HG03060 (cell line): ENCODE results near the gene CSF1R.
"Not testable (repeated sequence)": the region's sequence is repeated elsewhere in the genome, so short reads cannot be mapped to it uniquely, and the experiment has no call there.

Source experiments
- ATAC-seq: cut with Tn5 transposase; IDR thresholded peaks from one replicate; pipeline ENCODE4 v1.9.1; 2021; ENCODE audit warnings: low read depth, moderate number of reproducible peaks; ENCODE audit not compliant: unreplicated experiment

The CSF1R gene

DNA sequence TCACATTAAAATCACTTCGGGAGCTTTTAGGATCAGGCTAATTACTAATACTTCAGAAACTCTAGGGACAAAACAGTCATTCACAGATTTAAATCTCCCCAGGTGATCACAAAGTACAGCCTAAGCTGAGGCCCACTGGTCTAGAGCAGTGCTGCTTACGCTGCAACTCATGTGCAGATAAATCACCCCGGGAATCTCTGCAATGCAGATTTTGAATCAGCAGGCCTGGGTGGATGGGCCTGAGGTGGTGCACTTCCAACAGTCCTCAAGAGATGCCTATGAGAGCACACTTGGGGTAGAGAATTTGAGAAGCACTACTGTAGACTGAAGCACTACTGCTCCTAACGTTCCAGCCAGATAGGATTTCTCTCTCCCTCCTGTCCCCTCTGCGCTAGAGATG is 28.4 kb downstream of the CSF1R start:
- no peak for ATAC-seq

DNA sequence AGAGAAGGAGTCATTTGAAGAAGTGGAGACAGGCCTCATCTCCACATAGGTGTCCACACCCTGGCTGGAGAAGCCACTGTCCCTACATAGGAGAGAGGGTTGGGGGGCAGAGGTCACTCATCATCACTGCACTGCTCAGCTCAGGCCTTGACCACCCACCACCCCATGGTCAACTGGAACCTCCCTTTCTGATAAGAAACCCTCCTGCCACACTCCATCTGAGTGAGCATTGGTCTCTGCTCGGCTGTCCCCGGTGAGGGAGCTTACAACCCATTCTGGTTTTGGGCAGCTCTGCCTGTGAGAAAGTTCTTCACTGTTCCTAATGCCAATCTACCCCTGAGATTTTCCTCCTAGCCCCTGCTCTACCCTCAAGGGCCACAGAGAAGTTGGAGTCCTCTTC is 28.8 kb downstream of the CSF1R start:
- no peak for ATAC-seq

DNA sequence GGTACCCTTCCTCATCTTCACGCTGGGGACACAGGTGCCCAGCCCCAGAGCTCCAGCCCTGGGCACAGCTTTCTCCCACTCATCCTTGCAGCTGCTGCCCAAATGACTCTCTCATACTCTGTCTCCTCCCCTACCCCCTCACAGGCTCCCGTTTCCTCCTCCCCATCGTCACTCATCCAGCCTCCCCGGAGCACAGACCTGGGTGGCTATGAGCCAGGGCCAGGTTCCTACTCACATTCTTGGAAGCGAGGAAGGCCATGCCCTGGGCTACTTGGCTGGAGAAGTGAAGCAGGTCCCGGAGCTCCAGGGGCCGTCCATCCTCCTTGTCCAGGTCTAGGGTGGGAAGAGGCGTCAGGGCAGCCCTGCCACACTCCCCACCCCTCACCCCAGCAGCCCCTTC is 29.3 kb downstream of the CSF1R start:
- ATAC-seq = no peak

DNA sequence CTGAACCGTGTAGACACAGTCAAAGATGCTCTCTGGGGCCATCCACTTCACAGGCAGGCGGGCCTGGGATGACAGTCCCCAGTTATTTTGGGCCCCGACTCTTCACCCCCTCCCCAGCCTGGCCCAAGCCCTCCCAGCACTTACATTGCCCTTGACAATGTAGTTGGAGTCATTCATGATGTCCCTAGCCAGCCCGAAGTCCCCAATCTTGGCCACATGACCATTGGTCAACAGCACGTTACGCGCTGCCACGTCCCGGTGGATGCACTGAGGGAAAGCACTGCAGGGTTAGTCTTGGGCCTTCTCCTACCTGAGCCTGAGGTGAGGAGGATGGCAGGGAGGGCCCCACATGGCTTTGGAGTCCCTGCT is 30.3 kb downstream of the CSF1R start:
- no peak for ATAC-seq

DNA sequence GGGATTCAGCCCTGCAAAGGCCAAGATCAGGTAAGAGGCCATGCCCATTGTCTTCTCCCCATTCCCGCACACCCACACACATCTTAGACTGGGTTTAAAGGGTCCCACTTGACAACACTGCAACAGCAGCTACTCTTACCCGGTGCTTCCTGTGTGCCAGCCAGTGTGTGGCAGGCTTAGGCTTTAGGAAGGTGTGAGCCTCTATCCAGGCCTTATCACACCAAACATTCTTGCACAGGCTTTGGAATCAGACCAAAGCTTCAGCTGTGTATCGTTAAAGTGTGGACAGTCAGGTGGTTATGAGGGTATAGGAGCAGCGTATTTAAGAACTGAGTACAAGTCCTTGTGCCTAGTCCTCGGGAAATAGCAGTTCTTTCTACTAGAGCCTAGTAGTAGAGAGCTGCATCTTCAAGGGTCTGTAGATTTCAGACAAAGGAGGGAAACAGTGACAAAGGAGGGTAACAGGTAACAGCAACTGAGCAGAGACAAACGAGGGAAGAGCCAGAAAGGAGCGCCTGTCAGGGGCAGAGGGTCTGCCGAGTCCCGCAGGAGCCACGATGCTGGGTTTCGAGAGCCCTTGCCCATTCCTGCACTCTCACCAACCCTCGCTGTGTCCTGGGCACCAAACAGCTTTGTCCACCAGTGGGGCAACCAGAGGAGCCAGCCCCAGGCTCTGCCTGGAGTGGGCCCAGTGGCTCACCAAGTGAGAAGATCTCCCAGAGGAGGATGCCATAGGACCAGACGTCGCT is 30.9 kb downstream of the CSF1R start:
- no peak for ATAC-seq

DNA sequence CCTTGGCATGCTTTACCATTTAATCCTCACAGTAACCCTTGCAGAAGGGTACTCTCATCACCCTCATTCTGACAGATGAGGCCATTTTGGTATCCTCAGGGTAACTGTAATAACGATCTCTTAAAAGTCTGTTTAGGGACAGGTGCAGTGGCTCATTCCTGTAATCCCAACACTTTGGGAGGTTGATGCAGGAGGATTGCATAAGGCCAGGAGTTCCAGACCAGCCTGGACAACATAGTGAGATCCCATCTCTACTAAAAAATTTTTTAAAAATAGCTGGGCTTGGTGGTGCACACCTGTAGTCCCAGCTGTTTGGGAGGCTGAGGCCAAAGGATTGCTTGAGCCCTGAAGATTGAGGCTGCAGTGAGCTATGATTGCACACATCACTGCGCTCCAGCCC is 31.8 kb downstream of the CSF1R start:
- ATAC-seq = no peak

DNA sequence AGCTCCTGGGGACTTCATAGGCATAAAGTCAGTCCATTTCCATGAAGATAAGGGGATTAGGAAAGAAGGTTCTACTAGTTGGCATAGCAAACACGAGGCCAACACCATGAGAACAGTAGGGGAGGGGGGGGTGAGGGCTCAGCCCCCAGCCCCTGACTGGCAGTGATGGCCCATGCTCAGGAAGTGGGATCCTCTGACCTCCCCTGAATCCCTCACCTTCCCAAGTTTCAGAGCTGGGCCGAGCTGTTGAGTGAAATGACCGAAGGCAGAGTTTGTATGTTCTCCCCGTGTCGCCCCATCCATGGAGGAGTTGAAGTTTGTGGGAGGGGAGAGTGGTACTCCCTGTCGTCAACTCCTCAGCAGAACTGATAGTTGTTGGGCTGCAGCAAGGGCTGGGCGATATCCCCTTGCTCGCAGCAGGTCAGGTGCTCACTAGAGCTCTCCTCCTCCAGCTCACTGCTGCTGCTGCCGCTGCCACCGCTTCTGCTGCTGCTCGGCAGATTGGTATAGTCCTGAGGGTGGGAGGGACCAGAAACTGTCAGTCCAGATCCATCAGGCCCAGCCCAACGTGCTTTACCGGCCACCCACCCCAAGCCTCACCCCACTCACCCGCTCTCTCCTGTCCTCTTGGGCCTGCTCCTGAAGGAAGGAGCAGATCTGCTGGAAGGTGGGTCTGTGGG is 32.5 kb downstream of the CSF1R start:
- ATAC-seq = no peak

DNA sequence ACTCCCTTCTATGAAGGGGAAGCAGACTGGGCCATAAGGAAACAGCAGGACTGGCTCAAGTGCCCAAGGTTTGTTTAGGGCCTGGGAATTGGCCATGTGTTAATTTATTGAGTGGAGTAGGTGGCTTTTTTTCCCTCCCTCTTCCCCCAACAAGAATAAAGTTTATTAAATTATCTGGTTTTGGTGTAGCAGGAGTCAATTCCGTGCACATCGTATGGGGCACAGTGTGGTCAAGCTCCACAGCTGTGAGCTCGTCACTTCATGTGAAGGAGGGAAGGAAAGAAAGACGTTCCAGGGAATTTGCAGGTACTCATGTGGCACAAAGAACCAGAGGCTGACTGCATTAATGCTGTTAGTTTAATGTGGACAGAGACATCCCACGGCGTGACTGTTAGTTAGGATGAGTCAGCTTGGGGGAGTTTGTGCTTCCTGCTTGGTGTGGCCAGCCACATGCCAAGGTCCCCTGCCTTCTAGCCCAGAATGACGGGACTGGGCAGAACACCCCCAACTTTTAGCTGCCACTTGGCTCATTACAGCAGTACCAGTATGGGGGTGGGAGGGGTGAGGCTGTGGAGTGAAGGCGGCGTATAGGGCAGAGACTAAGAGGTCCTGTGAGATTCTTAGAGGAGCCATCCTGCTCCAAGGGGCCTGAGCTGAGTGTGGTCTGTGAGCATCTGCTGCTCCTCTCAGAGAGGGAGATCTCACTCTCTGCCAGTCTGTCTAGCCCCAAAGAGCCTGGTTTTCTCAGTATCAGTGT is 33.2 kb downstream of the CSF1R start:
- no peak for ATAC-seq

DNA sequence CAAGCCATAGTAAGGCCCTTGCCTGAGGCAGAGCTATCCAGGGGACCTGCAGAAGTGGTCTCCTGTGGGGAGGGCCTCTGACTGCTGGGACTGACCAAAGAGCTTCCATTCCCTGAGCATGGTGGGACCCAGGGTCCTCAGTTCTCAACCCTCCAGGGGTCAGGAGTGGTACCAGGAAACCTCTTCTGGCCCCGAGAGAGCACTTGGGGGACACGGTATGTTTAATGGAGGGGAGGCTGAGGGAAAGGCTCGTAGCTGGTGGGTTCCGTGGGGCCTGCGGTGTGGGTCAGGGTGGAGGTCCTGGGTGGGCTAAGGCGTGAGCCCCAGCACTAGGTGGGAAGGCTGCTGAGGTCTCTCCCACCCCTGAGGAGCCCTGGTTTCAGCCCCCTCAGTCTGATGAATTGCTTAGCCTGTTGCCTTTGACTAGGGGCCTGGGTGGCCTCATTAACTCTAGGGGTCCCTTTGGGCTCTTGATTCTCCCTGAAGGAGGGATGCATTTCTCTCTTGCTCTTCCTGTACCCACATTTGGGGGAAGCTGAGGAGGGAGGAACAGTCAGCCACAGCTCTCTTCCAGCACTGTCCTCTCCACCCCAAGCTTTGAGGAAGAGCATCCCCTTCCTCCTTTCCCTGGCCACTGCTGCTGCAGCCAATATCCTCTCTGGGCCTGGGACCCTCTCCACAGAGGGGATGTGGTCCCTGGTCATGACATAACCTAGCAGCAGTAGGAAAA is 34.0 kb downstream of the CSF1R start:
- ATAC-seq = no peak

DNA sequence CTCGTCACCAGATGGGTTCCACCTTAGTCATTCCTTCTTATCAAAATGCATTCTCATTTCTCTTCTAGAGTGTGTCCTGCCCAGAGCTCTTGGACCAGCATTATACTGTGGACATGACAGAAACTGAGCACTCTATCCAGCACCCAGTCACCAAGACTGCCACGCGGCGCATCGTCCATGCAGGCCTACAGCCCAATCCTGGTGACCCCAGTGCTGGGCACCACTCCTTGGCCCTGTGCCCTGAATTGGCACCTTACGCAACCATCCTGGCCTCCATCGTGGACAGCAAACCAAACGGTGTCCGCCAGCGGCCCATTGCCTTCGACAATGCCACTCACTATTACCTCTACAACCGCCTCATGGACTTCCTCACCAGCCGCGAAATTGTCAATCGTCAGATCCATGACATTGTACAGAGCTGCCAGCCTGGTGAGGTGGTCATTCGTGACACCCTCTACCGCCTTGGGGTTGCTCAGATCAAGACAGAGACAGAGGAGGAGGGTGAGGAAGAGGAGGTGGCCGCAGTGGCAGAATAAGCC is 34.6 kb downstream of the CSF1R start:
- no peak for ATAC-seq

DNA sequence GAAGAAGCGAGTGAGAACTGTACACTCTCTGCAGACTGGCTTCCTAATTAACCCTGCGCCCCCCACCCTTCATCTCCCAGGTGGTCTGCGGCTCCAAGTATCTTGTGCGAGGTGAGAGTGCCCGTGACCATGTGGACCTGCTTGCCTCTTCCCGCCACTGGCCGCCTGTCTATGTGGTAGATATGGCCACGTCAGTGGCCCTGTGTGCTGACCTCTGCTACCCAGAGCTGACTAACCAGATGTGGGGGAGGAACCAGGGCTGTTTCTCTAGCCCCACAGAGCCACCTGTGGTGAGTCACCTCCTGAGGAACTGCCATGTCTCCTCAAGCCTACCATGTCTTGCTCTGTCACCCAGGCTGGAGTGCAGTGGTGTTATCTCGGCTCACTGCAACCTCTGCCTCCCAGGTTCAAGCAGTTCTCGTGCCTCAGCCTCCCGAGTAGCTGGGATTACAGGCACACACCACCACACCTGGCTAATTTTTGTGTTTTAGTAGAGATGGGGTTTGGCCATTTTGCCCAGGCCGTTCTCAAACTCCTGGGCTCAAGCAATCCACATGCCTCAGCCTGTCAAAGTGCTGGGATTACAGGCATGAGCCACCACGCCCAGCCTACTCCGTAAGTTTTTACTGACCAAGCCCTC is 36.1 kb downstream of the CSF1R start:
- ATAC-seq = not testable (repeated sequence)

DNA sequence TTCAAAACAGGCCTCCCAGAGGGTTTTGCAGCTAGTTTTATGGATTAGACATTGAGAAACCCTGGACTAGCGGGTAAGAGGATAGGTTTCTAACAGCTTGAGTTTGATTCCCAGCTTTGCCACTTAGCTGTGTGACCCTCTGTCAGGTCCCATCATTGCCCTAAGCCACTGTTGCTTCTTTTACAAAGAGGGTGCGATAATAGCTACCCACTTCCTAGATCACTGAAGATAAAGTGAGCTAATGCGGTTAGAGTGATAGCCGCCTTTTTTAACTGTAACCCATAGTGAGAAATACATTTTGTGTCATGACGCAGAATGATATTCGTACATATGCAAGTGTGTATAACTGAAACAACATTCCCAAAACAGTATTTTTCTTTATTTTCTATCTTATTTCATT is 40.3 kb downstream of the CSF1R start:
- ATAC-seq = no peak

DNA sequence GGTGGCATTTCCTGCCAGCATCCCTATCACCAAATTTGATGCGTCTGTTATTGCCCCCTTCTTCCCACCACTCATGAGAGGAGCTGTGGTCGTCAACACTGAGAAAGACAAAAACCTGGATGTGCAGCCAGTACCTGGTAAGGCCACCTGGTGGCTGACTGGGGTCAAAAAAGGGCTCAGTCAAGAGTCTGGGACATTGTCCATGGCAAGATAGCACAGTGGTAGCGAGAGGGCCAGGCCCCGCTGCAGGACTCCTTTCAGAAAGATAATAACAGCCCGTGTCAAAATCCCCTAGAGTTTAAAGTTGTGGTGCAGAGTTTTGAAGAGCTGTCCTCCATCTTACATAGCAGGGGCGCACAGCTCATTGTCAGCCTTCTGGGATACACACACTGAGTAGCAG is 40.8 kb downstream of the CSF1R start:
- no peak for ATAC-seq

DNA sequence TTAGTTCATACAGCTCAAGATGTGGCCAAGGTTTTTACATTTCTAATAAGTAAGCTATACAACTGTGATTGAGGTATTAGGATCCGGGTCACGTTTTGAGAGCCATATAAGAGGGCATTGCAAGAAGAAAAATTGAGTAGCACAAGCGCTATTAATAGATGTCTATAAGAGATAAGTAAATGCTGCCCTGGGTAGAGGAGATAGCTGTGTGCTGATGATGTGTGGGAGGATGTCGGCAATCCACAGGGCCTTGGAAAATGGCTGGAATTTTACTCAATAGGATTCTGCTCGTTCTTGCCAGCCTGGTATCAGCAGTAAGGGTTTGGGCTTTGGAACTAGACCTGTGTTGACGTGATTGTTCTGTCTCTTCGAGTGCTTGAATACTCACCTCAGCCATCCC is 41.6 kb downstream of the CSF1R start:
- no peak for ATAC-seq

DNA sequence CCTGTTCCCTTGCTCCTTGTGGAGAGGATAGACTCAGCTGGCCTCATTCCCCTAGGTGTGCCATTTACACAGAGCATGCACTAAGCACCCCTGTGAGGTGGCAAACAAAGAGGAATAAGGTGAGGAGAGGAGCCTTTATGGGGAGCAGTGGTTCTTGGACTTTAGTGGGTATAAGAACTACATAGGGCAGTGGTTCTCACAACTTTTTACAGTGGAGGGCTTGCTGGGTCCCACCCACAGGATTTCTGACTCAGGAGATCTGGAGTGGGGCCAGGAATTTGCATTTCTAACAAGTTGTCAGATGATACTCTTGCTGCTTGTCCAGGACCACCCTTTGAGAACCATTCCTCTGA is 42.0 kb downstream of the CSF1R start:
- ATAC-seq = no peak

DNA sequence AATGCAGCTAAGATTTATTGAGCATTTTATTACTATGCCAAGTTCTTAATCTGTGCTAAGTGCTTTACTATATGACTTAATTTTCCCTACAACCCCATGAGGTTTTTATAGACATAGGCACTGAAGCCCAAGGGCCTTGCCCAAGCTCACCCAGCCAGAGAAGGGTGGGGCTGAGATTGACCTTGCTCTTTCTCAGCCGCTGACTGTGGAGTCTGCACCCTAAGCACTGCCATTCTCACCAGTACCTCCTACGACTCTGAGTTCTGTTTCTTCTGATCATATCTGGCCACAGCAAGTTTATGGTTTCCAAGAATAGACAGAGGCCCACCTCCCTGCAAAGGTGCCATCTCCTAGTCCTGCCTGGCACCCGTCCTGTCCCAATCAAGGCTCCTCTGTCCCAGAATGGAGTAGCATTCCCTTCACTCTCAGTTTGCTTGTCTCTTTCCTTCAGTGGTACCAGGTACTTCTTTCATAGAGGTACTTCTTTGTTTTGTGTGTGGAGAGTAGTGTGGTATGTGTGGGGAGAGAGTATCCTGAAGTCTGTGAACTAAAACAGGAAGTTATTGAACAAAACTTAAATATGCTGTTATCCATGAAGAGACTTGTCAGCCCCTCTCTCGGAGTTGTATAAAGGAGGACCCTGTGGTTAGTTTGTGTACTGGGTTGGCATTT is 42.6 kb downstream of the CSF1R start:
- ATAC-seq = no peak

DNA sequence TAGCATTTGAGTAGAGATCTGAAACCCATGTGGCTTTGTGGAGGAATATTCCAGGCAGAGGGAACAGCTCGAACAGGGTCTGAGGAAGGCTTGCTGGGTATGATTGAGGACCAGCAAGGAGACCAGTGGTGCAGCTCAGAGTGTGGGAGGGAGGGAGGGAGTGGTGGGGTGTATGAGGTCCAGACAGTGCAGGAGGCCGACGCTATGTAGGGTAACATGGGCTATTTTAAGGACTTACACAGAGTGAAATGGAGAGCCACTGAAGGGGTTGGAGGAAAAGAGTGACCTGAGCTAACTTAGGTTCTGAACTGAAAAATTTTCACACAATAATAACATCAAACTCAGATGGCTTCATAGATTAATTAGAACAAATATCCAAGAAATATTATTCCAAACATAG is 43.9 kb downstream of the CSF1R start:
- ATAC-seq = no peak

DNA sequence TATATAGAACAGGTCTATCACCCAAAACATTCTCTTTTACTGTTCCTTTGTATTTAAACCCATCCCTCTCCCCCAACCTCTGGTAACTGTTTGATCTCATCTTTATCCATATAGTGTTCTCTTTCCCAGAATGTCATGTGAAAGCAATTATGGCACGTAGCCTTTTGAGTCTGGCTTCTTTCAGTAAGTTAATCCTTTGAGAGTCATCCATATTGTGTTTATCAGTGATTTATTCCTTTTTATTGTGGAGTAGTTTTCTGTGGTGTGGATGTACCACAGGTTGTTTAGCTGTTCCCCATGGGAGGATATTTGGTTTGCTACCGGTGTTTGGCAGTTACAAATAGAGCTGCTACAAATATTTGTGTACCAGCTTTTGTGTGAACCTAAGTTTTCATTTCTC is 47.8 kb downstream of the CSF1R start:
- ATAC-seq = no peak

DNA sequence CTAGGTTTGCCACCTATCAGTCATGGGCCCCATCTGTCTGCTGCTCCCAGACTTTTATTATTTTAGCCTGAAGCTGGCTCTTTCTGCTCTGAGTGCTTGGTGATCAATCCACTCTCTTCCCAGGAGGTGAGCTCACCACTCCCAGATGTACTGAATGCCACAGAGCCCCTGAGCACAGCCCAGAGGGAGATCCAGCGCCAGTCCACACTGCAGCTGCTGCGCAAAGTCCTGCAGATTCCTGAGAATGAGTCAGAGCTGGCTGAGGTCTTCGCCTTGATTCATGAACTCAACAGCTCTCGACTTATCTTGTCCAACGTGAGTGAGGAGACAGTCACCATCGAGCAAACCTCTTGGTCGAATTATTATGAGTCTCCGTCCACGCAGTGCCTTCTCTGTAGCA is 49.8 kb downstream of the CSF1R start:
- no peak for ATAC-seq
